Gastrocnemius medialis (tissue), 4 donors: ENCODE measurements around the gene SASH1.

Source experiments
- POLR2A ChIP-seq, 2 donors: fragments of 450-650 bp; IDR thresholded peaks; one replicate each; pipeline ENCODE4 v1.6.1; 2017; ENCODE audit warnings: antibody characterized with exemption in 2 of 2, mild to moderate bottlenecking in 2 of 2, moderate library complexity in 2 of 2
- TF ChIP-seq, protein P1 (sequence below), 5 experiments: fragments of 450-650 bp in 3 of 5; fragments of 200-600 bp in 2 of 5; sonication (generic) in 2 of 5; IDR thresholded peaks in 4 of 5; conservative IDR thresholded peaks in 1 of 5; 1 replicate in 4 of 5; 2 replicates in 1 of 5; pipeline ENCODE4 v1.5.1; 2016 to 2019; ENCODE audit warnings: antibody characterized with exemption in 5 of 5, mild to moderate bottlenecking in 3 of 5, moderate library complexity in 3 of 5

DNA sequence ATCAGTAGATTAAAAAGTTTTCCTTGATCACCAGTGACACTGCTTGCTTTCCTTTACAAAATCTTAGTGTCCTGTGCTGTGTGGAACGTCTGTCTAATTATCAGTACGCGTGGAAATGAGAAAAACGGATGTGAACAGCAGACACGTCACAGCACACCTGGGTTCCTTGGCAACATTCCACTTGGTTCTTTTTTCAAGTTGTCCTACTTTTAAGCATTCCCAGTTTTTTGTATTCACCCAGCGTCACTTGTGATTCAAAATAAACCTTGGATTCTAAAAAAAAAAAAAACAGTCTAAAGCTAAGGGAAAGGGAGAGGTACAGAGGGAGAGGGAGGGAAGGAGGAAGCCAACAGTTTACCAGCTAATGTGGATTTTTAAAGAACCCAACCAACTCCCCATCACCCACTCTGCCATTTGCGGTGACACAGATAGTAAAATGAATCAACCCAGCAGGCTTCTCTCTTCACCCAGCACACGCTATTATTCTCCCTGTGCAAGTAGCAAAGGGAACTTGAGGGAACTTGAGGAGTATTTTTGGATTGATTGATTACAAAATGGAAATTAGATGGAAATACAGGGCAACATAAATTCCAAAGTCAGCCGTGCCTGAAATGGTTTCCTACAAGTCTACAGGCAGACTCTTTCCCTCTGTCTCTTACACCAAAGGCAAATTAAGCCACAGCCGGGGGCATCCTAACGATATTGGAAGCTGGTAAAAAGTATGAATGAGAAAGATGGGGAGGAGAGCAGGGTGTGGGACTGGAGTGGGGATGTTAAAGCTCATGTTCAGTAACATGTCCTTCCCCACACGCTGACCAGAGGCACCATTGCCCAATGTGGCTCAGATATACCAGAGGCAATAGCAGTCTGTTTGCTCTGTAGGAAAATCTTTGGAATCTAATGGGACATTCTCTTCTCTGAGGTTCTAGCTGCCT, 129.8 kb downstream of the SASH1 start:
- TF ChIP-seq, protein P1, sequence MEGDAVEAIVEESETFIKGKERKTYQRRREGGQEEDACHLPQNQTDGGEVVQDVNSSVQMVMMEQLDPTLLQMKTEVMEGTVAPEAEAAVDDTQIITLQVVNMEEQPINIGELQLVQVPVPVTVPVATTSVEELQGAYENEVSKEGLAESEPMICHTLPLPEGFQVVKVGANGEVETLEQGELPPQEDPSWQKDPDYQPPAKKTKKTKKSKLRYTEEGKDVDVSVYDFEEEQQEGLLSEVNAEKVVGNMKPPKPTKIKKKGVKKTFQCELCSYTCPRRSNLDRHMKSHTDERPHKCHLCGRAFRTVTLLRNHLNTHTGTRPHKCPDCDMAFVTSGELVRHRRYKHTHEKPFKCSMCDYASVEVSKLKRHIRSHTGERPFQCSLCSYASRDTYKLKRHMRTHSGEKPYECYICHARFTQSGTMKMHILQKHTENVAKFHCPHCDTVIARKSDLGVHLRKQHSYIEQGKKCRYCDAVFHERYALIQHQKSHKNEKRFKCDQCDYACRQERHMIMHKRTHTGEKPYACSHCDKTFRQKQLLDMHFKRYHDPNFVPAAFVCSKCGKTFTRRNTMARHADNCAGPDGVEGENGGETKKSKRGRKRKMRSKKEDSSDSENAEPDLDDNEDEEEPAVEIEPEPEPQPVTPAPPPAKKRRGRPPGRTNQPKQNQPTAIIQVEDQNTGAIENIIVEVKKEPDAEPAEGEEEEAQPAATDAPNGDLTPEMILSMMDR (IDR thresholded peaks at IDR 0.05 in 4 of 5, conservative IDR thresholded peaks at IDR 0.05 in 1 of 5) = no peak
- no peak for TF ChIP-seq POLR2A (IDR thresholded peaks at IDR 0.05)
